ENCODE measurements around the gene VAV3. TPM values are rescaled to one million over a fixed set of nuclear protein-coding genes. Genes with fewer than 3 reads are reported as not detected.
"Not testable (repeated sequence)": the region's sequence is repeated elsewhere in the genome, so short reads cannot be mapped to it uniquely, and the experiment has no call there.

Gene VAV3
- total RNA-seq, 1 donor from 2014 or later: 1.9 TPM

GRCh38 chr1:107707111-107707510 lies 257.9 kb downstream of the VAV3 start:
- H3K4me1 Mint-ChIP-seq (ENCODE audit: low read depth): no peaks in the 10 kb centered on the region
- H3K9me3 Mint-ChIP-seq: no peaks in the 10 kb centered on the region
- H3K27ac Mint-ChIP-seq: no peak overlapping the region
- intact Hi-C loops (cut with micrococcal nuclease): no loop called here
- no peaks in the 10 kb centered on the region for H3K27me3 Mint-ChIP-seq (ENCODE audit: low read depth)
- no peaks in the 10 kb centered on the region for H3K36me3 Mint-ChIP-seq (ENCODE audit: low read depth)
- no peak overlapping the region for H3K4me3 Mint-ChIP-seq (ENCODE audit: low read depth)
- no peak for DNase-seq (ENCODE audit: low spot score)

GRCh38 chr1:107706182-107706581 lies 258.8 kb downstream of the VAV3 start:
- H3K4me1 Mint-ChIP-seq (ENCODE audit: low read depth): no peaks in the 10 kb centered on the region
- intact Hi-C loops (cut with micrococcal nuclease): no loop called here
- no peaks in the 10 kb centered on the region for H3K9me3 Mint-ChIP-seq
- DNase-seq (ENCODE audit: low spot score): no peak
- no peak overlapping the region for H3K27ac Mint-ChIP-seq
- H3K4me3 Mint-ChIP-seq (ENCODE audit: low read depth): no peak overlapping the region
- no peaks in the 10 kb centered on the region for H3K36me3 Mint-ChIP-seq (ENCODE audit: low read depth)
- H3K27me3 Mint-ChIP-seq (ENCODE audit: low read depth): no peaks in the 10 kb centered on the region

- Mint-ChIP-seq H3K4me3 (ENCODE audit: low read depth) (no peak overlapping the region), H3K9me3 (no peaks in the 10 kb centered on the region), H3K27ac (no peak overlapping the region), H3K27me3 (ENCODE audit: low read depth) (no peaks in the 10 kb centered on the region), H3K4me1 (ENCODE audit: low read depth) (no peaks in the 10 kb centered on the region), H3K36me3 (ENCODE audit: low read depth) (no peaks in the 10 kb centered on the region)
- intact Hi-C loops (cut with micrococcal nuclease): no loop called here
- no peak for DNase-seq (ENCODE audit: low spot score)
These were observed 260.1 kb downstream of the VAV3 start for GRCh38 chr1:107704911-107705310.

GRCh38 chr1:107702946-107703571 lies 261.9 kb downstream of the VAV3 start:
- no peaks in the 10 kb centered on the region for H3K4me1 Mint-ChIP-seq (ENCODE audit: low read depth)
- no peak for DNase-seq (ENCODE audit: low spot score)
- no peaks in the 10 kb centered on the region for H3K9me3 Mint-ChIP-seq
- H3K27ac Mint-ChIP-seq: no peak overlapping the region
- intact Hi-C loops (cut with micrococcal nuclease): no loop called here
- no peaks in the 10 kb centered on the region for H3K36me3 Mint-ChIP-seq (ENCODE audit: low read depth)
- no peak overlapping the region for H3K4me3 Mint-ChIP-seq (ENCODE audit: low read depth)
- H3K27me3 Mint-ChIP-seq (ENCODE audit: low read depth): no peaks in the 10 kb centered on the region

- H3K4me1 Mint-ChIP-seq (ENCODE audit: low read depth); H3K27ac Mint-ChIP-seq; H3K27me3 Mint-ChIP-seq (ENCODE audit: low read depth); H3K36me3 Mint-ChIP-seq (ENCODE audit: low read depth); DNase-seq (ENCODE audit: low spot score); H3K4me3 Mint-ChIP-seq (ENCODE audit: low read depth); H3K9me3 Mint-ChIP-seq; intact Hi-C loops (cut with micrococcal nuclease): not testable (repeated sequence)
These were observed 264.3 kb downstream of the VAV3 start for GRCh38 chr1:107700651-107701050.

GRCh38 chr1:107698161-107698560 lies 266.8 kb downstream of the VAV3 start:
- H3K9me3 Mint-ChIP-seq: no peaks in the 10 kb centered on the region
- intact Hi-C loops (cut with micrococcal nuclease): no loop called here
- DNase-seq (ENCODE audit: low spot score): no peak

GRCh38 chr1:107695341-107695740 lies 269.6 kb downstream of the VAV3 start:
- peaks cover 4% of the 10 kb centered on the region for H3K4me1 Mint-ChIP-seq (ENCODE audit: low read depth)
- intact Hi-C loops (cut with micrococcal nuclease): no loop called here
- no peak overlapping the region for H3K4me3 Mint-ChIP-seq (ENCODE audit: low read depth)
- no peak for DNase-seq (ENCODE audit: low spot score)
- H3K36me3 Mint-ChIP-seq (ENCODE audit: low read depth): no peaks in the 10 kb centered on the region
- no peak overlapping the region for H3K27ac Mint-ChIP-seq
- H3K27me3 Mint-ChIP-seq (ENCODE audit: low read depth): no peaks in the 10 kb centered on the region
- no peaks in the 10 kb centered on the region for H3K9me3 Mint-ChIP-seq

More at GRCh38 chr1:107698161-107698560, 266.8 kb downstream of the VAV3 start:
- Mint-ChIP-seq H3K4me3 (ENCODE audit: low read depth) (no peak overlapping the region), H3K4me1 (ENCODE audit: low read depth) (peaks cover 4% of the 10 kb centered on the region), H3K36me3 (ENCODE audit: low read depth) (no peaks in the 10 kb centered on the region), H3K27me3 (ENCODE audit: low read depth) (no peaks in the 10 kb centered on the region), H3K27ac (no peak overlapping the region)

GRCh38 chr1:107692580-107693345 lies 272.2 kb downstream of the VAV3 start:
- no peaks in the 10 kb centered on the region for H3K27me3 Mint-ChIP-seq (ENCODE audit: low read depth)
- no peaks in the 10 kb centered on the region for H3K9me3 Mint-ChIP-seq
- H3K36me3 Mint-ChIP-seq (ENCODE audit: low read depth): no peaks in the 10 kb centered on the region
- peaks cover 4% of the 10 kb centered on the region for H3K4me1 Mint-ChIP-seq (ENCODE audit: low read depth)
- no peak overlapping the region for H3K4me3 Mint-ChIP-seq (ENCODE audit: low read depth)
- intact Hi-C loops (cut with micrococcal nuclease): no loop called here
- no peak overlapping the region for H3K27ac Mint-ChIP-seq
- no peak for DNase-seq (ENCODE audit: low spot score)

- no peak overlapping the region for H3K27ac Mint-ChIP-seq
- H3K36me3 Mint-ChIP-seq (ENCODE audit: low read depth): no peaks in the 10 kb centered on the region
- H3K4me3 Mint-ChIP-seq (ENCODE audit: low read depth): no peak overlapping the region
- H3K4me1 Mint-ChIP-seq (ENCODE audit: low read depth): peaks cover 4% of the 10 kb centered on the region
- no peak for DNase-seq (ENCODE audit: low spot score)
- intact Hi-C loops (cut with micrococcal nuclease): no loop called here
- H3K27me3 Mint-ChIP-seq (ENCODE audit: low read depth): no peaks in the 10 kb centered on the region
- no peaks in the 10 kb centered on the region for H3K9me3 Mint-ChIP-seq
These were observed 273.4 kb downstream of the VAV3 start for GRCh38 chr1:107691540-107691939.

- H3K4me1 Mint-ChIP-seq (ENCODE audit: low read depth): peaks cover 3% of the 10 kb centered on the region
- no peak overlapping the region for H3K27ac Mint-ChIP-seq
- DNase-seq (ENCODE audit: low spot score): no peak
- H3K9me3 Mint-ChIP-seq: no peaks in the 10 kb centered on the region
- H3K36me3 Mint-ChIP-seq (ENCODE audit: low read depth): no peaks in the 10 kb centered on the region
- intact Hi-C loops (cut with micrococcal nuclease): no loop called here
- no peak overlapping the region for H3K4me3 Mint-ChIP-seq (ENCODE audit: low read depth)
- no peaks in the 10 kb centered on the region for H3K27me3 Mint-ChIP-seq (ENCODE audit: low read depth)
These were observed 274.5 kb downstream of the VAV3 start for GRCh38 chr1:107690491-107690890.

- H3K9me3 Mint-ChIP-seq: no peaks in the 10 kb centered on the region
- intact Hi-C loops (cut with micrococcal nuclease): no loop called here
- DNase-seq (ENCODE audit: low spot score): no peak
These were observed 275.2 kb downstream of the VAV3 start for GRCh38 chr1:107689733-107690132.

GRCh38 chr1:107689159-107689558 lies 275.8 kb downstream of the VAV3 start:
- no peaks in the 10 kb centered on the region for H3K9me3 Mint-ChIP-seq
- H3K4me1 Mint-ChIP-seq (ENCODE audit: low read depth): no peaks in the 10 kb centered on the region
- no peaks in the 10 kb centered on the region for H3K36me3 Mint-ChIP-seq (ENCODE audit: low read depth)
- no peaks in the 10 kb centered on the region for H3K27me3 Mint-ChIP-seq (ENCODE audit: low read depth)
- DNase-seq (ENCODE audit: low spot score): no peak
- intact Hi-C loops (cut with micrococcal nuclease): no loop called here
- no peak overlapping the region for H3K4me3 Mint-ChIP-seq (ENCODE audit: low read depth)
- H3K27ac Mint-ChIP-seq: no peak overlapping the region

More at GRCh38 chr1:107689733-107690132, 275.2 kb downstream of the VAV3 start:
- Mint-ChIP-seq H3K27ac (no peak overlapping the region), H3K27me3 (ENCODE audit: low read depth) (no peaks in the 10 kb centered on the region), H3K36me3 (ENCODE audit: low read depth) (no peaks in the 10 kb centered on the region), H3K4me3 (ENCODE audit: low read depth) (no peak overlapping the region), H3K4me1 (ENCODE audit: low read depth) (no peaks in the 10 kb centered on the region)

- H3K27ac Mint-ChIP-seq: no peak overlapping the region
- H3K4me1 Mint-ChIP-seq (ENCODE audit: low read depth): no peaks in the 10 kb centered on the region
- intact Hi-C loops (cut with micrococcal nuclease): no loop called here
- no peaks in the 10 kb centered on the region for H3K36me3 Mint-ChIP-seq (ENCODE audit: low read depth)
- no peaks in the 10 kb centered on the region for H3K27me3 Mint-ChIP-seq (ENCODE audit: low read depth)
- H3K4me3 Mint-ChIP-seq (ENCODE audit: low read depth): no peak overlapping the region
- no peaks in the 10 kb centered on the region for H3K9me3 Mint-ChIP-seq
- DNase-seq (ENCODE audit: low spot score): no peak
These were observed 276.9 kb downstream of the VAV3 start for GRCh38 chr1:107687849-107688753.

Data from activated T-helper 2 cell treated with anti-CD3 and anti-CD28 coated beads, Interferon-gamma antibody, Interleukin-2, Interleukin-4, amounts not matched to agents 10 μg/mL and 5 μg/mL and 100 μg/mL, durations not matched to agents 14 hours and 24 hours and 36 hours (primary cell).